ENCODE results near the gene SELENOT.
"Not testable (repeated sequence)": the region's sequence is repeated elsewhere in the genome, so short reads cannot be mapped to it uniquely, and the experiment has no call there.

The SELENOT gene

GRCh38 chr3:150603153-150603979 is at the start of gene SELENOT:
SELENOT (plus strand) TSS chr3:150603321; CDS start chr3:150603363, 42 bp downstream.
- DNase-seq, result peak; percentile 98

- DNase-seq, result no peak
Measured at GRCh38 chr3:150555859-150556436, 47.2 kb upstream of the SELENOT start.

DNA sequence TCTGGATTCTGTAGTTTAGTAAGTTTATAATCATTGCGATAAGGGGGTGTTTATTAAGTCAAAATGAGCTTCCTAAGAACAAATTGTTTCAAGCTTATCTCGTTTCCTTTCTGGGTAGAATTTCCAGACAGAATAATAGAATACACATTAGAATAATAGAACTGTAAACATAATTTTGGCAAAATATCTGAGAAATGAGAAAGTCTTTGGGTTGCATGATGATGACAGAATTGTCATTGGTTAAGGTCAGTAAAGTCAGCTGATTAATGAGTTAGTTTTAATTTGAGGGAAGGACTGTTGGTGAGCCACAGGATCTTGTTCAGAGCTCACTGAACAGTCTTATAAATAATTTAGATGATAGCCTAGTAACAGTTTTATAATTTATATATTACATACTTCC is 46.3 kb upstream of the SELENOT start:
- no peak for DNase-seq

DNA sequence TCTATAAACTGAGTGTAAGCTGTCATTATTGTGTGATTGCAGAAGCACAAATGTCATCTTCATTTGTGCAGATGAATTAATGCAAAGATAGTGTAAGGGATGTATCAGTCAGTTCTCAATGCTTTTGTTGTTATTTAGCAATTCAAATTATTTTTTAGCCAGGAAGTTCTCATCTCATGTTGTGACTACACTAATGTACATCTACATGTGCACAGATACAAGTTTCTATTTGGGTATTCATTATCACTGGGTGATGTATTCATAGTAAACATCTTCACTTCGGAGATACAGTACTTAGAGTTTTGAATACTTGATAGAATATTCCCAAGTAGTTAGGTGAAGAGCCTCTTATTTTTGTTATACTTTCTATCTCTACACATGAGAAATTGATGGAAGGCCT is 45.4 kb upstream of the SELENOT start:
- DNase-seq, result no peak

- DNase-seq, result no peak
Measured at GRCh38 chr3:150564243-150564642, 38.9 kb upstream of the SELENOT start.

DNA sequence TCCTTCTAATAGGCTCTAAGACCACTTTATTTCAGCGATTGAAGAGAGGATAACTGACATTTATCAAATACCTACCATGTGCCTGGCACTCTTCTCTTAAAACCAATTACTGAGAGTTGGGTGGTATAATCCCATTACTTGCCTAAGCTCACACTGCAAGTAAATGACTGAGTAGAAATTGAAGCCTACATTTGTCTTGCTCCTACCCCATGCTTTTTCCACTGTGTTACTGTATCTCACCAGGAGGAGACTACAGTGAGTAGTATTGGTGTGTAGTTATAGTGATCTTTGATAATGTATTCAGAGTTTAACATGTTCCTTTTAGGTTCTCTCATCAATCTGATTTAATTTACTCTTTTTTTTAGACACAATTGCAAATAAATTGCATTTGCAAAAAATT is 35.8 kb upstream of the SELENOT start:
- DNase-seq, result no peak

GRCh38 chr3:150577855-150578254 is 25.3 kb upstream of the SELENOT start:
- no peak for DNase-seq

- no peak for DNase-seq
Measured at GRCh38 chr3:150581174-150581573, 21.9 kb upstream of the SELENOT start.

- no peak for DNase-seq
Measured at GRCh38 chr3:150582620-150583019, 20.5 kb upstream of the SELENOT start.

GRCh38 chr3:150583028-150583427 is 20.1 kb upstream of the SELENOT start:
- no peak for DNase-seq

DNA sequence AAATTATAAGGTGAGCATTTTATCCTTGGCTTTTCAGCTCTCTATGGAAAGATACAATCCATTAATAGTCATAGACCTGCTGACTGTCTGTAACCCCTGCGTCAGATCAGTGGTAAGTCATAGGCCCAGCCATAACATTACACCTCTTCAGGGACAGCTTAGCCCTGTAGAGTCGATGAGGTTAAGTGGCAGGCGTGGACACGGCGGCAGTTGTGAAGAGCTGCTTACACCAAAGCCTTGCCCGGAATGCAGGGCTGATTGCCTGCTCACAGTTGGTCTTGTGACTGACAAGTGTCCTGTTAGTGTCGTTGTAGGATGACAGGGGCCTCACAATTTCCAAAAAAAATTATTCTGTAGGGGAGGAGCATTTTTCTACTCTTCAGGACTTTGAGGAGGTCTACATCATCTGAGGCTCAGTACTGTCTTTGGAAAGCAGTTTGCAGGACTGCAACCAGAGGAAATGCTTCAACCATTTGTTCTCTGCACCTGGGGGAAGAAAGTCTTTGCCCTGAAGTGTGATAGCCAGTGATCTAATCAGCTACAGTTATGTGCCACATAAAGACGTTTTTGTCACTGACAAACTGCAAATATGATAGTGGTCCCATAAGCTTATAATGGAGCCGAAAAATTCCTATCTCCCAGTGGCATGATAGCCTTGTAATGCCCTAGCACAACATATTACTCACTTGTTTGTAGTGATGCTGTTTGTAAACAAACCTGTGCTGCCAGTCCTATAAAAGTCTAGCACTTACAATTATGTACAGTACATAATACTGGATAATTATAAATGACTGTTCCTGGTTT is 14.9 kb upstream of the SELENOT start:
- no peak for DNase-seq

DNA sequence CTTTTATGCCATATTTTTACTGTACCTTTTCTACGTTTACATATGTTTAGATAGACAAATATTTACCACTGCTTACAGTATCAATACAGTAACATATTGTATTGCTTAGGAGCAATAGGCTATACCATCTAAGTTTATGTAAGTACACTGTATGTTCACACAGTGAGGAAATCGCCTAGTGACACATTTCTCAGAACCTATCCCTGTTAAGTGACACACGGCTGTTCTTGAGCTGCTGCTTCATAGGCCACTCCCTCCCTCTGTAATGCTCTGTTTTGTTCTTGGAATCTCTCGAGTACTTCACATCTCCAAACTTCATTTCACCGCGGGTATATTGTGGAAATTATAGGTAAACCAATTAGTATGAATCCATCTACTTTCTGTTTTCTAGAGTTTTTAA is 13.4 kb upstream of the SELENOT start:
- DNase-seq, result no peak

DNA sequence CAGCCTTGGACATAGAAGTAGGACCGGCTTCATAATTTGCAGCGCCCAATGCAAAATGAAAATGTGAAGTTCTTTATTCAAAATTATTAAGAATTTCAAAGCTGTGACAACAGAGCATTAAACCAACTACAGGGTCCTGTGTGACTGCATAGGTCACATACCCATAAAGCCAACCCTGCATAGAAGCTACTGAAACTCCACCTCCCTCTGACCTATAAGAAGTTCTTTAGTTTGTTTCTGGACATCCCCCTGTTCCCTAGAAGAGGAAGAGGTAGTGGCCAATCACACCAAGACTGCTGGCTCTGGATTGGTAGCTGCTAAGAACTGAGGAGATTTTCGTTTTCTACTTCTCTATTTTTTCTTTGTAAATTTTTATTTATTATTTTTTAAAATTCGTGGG is 9.0 kb upstream of the SELENOT start:
- DNase-seq, result no peak

DNA sequence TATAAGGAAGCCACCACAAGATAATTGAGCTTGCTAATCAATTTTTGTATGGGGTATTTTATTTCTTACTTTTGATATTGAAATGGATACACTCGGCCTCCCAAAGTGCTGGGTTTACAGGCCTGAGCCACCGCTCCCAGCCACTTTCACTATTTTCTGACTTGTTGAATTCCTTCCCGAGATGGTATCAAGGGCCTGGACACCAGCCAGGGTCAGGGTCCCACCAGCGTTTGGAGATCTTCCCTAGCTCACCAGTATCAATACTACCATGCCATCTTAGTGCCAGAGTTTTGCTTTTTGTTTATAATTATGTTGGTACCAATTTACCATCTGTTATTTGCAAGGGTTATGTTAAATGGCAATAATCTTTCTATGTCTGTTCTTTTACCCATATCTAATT is 5.5 kb upstream of the SELENOT start:
- no peak for DNase-seq

GRCh38 chr3:150599611-150600297 is 3.4 kb upstream of the SELENOT start:
- DNase-seq, result no peak

- not testable (repeated sequence) for DNase-seq
Measured at GRCh38 chr3:150600647-150601530, 2.2 kb upstream of the SELENOT start.

- no peak for DNase-seq
Measured at GRCh38 chr3:150602426-150603152, 532 bp upstream of the SELENOT start.

DNA sequence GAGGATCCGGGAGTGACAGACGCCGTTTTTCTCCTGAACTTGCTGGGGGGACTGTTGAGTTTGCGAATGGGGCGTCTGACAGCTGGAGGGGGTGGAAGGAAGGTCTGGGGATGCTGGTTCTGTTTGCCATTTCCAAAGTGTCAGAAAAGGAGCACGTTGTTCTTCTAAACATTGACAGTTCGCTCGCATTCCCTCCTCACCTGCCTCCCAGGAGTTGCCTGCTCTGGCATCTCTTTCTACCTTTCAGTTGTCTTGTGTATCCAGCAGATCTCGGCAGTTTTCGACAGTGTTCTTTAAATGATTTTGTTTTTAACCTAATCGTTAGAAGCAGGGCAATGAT is 829 bp downstream of the SELENOT start:
- no peak for DNase-seq

DNA sequence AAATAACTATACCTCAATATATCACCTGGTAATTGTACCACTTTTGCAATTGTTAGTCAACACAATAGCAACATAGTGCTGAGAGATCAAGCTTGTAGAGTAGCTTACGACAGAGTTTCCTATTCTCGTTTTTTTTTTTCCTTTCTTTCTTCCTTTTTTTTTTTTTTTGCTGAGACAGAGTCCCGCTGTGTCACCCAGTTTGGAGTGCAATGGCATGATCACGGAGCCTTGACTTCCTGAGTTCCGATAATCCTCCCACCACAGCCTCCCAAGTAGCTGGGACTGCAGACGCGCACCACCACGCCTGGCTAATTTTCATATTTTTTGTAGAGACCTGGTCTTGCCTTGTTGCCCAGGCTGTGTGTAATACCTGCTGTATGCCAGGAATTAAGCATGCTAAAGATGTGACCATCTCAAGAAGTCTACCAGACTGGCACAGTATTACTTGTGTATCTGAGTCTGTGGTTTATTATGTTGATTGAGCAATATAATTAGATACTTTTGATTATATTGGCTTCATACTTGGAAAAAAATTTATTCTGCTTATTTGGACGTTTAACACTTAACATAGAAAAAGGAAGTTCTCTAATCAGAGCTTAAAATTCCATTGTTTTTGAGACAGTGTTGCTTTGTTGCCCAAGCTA is 3.0 kb downstream of the SELENOT start:
- DNase-seq, result peak; percentile 65

- no peak for DNase-seq
Measured at GRCh38 chr3:150607267-150608065, 4.3 kb downstream of the SELENOT start.

Data from activated effector memory CD4-positive, alpha-beta T cell treated with anti-CD3 and anti-CD28 coated beads, Interleukin-2, amount 50 U/mL, for 16 hours (primary cell).